IPS-15b (cell line): ENCODE results near the gene ATP6V1B1.
A peak's percentile ranks its signal among the peaks of the same experiment; 100 is the strongest.

Experiments
- H3K27me3 ChIP-seq: one replicate; pipeline ENCODE4 v1.6.1; 2013; ENCODE audit warnings: low read length; ENCODE audit not compliant: control insufficient read depth, insufficient read depth
- H3K36me3 ChIP-seq: one replicate; pipeline ENCODE4 v1.6.1; 2013; ENCODE audit warnings: low read length; ENCODE audit not compliant: control insufficient read depth, insufficient read depth
- H3K4me1 ChIP-seq: one replicate; pipeline ENCODE4 v1.6.1; 2013; ENCODE audit warnings: mild to moderate bottlenecking, low read length; ENCODE audit not compliant: control insufficient read depth, insufficient read depth
- H3K4me3 ChIP-seq: one replicate; pipeline ENCODE4 v1.5.1; 2013; ENCODE audit warnings: low read depth, low read length
- H3K9ac ChIP-seq: one replicate; pipeline ENCODE4 v1.6.1; 2013; ENCODE audit warnings: low read depth, mild to moderate bottlenecking, low read length
- H3K9me3 ChIP-seq: one replicate; pipeline ENCODE4 v1.6.1; 2013; ENCODE audit warnings: mild to moderate bottlenecking, low read length; ENCODE audit not compliant: control insufficient read depth, insufficient read depth

Gene ATP6V1B1

DNA sequence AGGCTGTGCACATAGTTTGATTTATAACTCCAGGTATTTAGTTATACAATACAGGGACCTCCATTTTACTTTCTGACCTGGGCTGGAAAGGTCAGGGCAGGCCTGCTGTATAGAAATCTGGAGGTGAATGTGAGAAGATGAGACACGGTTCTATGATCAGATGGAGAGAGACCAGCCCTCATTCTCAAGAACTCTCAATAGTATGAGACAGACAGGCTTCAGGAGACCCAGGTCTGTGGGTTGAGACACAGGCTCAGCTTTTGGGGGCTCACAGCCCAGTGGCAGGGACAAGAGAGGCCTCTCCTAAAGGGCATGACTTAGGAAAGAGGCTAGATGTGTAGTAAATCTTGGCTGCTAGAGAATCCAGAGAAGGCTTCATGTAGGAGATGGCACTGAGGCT lies 719 bp upstream of the ATP6V1B1 start:
- no peak overlapping the region for H3K9ac ChIP-seq
- no peak overlapping the region for H3K4me3 ChIP-seq
- no peaks in the 10 kb centered on the region for H3K36me3 ChIP-seq
- H3K27me3 ChIP-seq: peaks cover 51% of the 10 kb centered on the region
- H3K4me1 ChIP-seq: peaks cover 21% of the 10 kb centered on the region
- no peaks in the 10 kb centered on the region for H3K9me3 ChIP-seq

DNA sequence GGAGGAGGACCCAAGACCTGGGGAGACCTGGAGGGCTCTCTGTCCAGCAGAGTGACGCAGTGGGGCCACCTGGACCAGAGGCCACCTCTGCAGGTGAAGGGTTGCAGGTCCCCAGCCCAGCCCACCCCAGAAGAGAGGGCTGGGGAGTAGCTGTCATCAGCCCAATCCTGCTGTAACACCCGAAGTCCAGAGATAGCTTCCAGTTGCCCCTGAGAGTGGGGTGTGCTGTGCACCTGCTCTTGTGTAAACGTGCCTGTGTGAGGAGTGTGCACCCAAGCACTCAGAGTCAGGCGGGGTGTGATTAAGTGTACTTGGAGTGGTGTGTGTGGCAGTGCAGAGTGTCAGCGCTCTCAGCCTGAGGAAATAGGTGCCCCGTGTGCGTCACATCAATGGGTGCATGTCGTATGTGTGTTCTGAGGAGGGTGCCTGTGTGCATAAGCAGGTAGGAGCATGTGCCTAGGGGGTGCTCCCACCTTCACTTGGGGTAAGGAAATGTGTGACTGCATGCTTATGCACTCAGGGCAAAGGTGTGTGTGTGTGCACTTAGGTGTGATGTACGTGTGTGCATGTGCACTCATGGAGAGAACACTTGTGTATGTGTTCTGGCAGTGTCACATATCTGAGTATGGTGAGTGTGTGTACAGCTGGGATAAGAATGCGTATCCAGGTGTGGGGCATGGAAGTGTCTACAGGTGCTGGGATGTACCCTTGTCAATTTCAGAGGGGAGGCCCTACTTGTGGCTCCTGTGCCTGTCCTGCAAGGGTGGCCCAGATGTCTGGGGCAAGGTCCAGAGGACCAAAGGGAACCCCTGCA lies 672 bp downstream of the ATP6V1B1 start:
- peaks cover 61% of the 10 kb centered on the region for H3K27me3 ChIP-seq
- H3K4me3 ChIP-seq: no peak overlapping the region
- no peaks in the 10 kb centered on the region for H3K9me3 ChIP-seq
- H3K36me3 ChIP-seq: no peaks in the 10 kb centered on the region
- H3K4me1 ChIP-seq: peaks cover 21% of the 10 kb centered on the region
- H3K9ac ChIP-seq: no peak overlapping the region

DNA sequence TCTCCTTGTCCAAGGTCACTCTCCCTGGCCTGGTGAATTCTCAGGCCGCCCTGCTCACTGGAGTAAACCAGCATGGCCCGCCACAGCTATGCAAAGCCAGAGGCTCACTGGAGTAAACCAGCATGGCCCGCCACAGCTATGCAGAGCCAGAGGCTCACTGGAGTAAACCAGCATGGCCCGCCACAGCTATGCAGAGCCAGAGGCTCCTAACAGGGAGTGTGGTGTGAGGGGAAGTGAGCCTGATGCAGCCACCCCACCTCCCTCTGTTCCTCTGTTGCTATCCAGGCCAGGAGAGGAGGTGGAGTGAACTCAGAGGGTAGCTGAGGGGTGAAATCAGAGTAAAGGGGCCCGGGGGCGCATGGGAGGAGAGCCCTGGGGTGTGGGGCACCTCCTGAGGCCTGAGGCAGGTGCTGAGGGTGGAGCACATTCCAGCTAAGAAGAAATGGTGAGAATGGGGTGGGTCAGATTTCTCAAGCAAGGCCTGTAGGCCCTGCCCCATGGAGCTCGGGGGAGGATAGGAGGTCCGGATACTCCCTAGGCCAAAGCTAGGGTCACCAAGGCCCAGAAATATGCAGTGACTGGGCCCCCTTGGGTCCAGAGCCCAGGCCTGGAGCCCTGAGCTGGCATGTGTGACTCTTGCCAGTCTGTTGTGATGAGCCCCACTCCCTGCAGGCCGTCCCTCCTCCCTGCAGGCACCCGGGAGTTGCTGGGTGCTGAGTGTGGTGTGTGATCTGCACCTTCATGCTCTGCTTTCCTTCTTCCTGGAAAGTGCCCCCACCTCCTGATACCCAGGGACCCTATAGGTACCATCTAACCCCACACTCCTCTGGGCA lies 1.5 kb downstream of the ATP6V1B1 start:
- Histone ChIP-seq H3K9me3 (no peaks in the 10 kb centered on the region), H3K4me3 (no peak overlapping the region), H3K9ac (no peak overlapping the region), H3K36me3 (no peaks in the 10 kb centered on the region), H3K27me3 (peaks cover 69% of the 10 kb centered on the region), H3K4me1 (peaks cover 21% of the 10 kb centered on the region)

DNA sequence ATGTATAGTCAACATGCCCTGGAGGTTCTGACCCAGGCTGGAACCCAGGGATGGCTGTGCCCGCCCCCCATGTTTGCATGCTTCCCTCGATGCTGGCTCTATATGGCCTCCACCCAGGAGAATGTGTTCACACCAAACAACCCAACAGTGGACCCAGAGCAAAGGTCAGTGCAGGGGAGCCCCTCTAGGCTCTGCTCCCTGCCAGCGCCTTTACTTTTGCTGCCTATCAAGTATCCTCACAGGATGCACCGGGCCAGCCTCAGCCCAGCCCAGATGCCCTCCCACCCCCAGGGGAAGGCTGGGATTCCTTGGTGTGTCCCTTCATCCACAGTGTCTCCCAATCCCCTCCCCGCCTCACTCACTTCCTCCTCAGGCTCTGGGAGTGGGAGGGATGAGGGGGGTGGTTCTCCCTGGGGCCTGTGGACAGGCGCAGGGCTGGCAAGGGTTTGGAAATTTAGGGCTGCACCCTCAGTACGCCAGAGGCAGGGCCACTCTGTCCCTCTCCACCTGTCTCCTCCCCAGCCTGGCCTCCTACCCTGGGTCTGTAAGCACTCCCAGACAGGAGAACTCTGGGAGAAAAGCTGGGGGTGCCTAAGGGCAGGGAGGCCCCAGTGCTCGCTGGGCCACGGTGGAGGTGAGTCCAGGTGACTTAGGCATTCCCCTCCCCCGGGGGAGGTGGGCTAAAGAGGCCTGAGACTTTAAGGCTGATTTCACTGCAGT lies 2.3 kb downstream of the ATP6V1B1 start:
- H3K4me3 ChIP-seq: no peak overlapping the region
- H3K36me3 ChIP-seq: no peaks in the 10 kb centered on the region
- H3K27me3 ChIP-seq: peaks cover 78% of the 10 kb centered on the region
- H3K9me3 ChIP-seq: no peaks in the 10 kb centered on the region
- no peak overlapping the region for H3K9ac ChIP-seq
- peaks cover 24% of the 10 kb centered on the region for H3K4me1 ChIP-seq

DNA sequence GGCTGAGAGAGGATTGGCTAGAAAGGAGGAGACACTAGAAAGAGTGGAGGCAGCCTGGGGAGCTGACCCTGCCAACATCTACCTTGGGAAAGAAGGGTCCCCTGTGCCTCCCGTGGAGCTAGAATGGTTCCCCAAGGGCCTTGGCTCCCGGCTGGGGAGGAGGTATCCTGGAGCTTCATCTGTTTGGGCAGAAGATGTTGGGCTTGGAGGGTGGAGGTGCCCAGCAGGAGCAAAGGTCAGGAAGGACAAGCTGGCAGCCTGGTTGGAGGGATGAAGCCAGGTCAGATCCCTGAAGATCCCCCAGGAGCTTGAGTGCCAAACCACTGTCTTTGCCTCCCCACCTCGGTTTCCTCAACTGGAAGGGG lies 2.9 kb downstream of the ATP6V1B1 start:
- no peaks in the 10 kb centered on the region for H3K9me3 ChIP-seq
- no peaks in the 10 kb centered on the region for H3K36me3 ChIP-seq
- peaks cover 75% of the 10 kb centered on the region for H3K27me3 ChIP-seq
- H3K9ac ChIP-seq: no peak overlapping the region
- H3K4me1 ChIP-seq: peaks cover 27% of the 10 kb centered on the region
- H3K4me3 ChIP-seq: peak overlapping the region; percentile 53

DNA sequence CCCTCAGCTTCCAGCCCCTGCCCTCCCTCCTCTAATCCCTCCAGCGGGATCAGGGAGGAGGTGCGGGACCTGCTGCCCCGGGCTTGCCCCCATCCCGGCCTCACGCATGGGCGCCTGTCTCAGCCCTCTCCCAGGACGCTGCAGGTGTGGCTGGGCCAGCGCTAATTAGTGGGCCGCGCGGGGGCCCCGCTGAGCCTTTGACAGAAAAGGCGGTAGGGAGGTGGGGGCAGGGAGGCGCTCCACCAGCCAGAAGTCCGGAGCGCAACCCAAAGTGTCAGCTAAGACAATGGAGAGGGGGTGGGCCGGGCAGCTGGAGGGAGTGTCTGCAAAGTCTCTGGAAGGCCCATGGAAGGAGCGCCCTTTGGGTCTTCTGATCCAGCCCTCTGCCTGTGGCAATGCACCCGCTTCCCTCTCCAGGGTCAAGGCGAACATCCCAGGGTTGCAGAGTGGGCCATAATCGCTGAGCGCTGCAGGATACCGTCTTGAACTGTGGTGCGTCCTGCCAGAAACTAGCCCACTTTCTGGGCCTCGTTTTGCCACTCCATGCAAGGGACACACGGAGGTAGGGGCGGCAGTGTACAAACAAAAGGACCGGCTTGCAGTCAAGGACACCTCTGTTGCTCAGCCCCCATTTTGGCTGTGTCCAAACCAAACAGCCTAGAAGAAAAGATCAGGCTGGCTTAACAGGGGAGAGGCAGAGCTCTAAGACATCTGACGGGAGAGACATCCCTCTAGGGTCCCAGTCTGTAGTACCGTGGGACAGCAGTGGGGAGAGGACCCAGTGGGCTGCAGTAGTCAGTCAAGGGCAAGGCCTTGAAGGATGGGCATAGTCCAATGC lies 3.5 kb downstream of the ATP6V1B1 start:
- Histone ChIP-seq H3K4me3 (peak overlapping the region; percentile 53), H3K36me3 (no peaks in the 10 kb centered on the region), H3K27me3 (peaks cover 78% of the 10 kb centered on the region), H3K9ac (no peak overlapping the region), H3K9me3 (no peaks in the 10 kb centered on the region), H3K4me1 (peaks cover 27% of the 10 kb centered on the region)

DNA sequence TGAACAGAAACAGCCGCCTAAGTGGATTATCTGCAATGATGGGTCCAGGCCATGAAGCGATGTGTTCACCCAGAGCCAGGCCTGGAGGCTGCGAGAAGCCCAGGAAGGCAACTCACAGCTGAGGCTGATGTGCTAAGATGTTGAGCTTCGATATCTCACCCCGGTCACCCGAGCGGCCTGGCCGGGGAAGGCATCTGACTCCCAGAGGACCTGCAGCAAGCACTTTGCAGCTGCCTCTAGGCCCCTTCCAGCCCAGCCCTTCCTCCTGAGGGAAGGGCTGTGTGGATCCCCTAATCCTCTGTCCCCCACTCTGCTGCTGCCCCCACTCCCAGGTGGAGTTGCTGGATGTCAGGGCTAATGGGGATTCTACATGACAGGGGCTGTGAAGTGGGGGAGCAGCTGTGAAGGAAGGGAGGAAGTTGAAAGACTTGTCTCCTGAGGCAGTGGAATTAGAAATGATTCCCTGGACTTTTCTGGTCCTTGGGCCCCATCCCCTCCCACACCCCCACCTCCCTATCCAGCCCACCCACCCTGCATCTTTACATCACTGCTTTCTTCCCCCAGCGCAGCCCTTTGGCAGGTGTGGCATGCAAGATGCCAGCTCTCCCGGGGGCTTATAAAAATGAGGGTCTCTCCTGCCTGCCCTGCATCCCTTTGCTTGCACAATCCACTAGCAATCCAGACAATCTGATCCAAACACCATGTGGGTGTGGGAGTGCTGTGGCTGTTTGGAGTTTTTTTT lies 4.3 kb downstream of the ATP6V1B1 start:
- Histone ChIP-seq H3K36me3 (no peaks in the 10 kb centered on the region), H3K4me1 (peaks cover 27% of the 10 kb centered on the region), H3K4me3 (peak overlapping the region; percentile 53), H3K9ac (no peak overlapping the region), H3K9me3 (no peaks in the 10 kb centered on the region), H3K27me3 (peaks cover 77% of the 10 kb centered on the region)

DNA sequence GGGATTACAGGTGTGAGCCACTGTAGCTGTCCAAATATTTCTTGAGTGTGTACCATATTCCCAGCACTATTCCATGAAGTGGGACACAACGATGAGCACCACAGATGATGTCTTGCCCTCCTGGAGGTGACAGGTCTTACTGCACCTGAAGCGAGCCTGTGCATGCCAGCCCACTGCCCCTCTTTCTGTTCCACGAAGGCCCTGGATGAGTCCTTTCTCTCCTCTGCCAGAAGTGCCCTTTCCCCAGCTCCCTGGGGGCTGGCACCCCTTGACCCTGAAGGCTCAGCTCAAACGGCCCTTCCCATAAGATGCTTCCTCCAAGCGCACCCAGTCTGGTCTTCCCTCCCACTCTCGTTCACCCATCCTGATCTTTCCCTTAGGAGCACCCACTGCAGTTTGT lies 5.5 kb downstream of the ATP6V1B1 start:
- H3K9me3 ChIP-seq: no peaks in the 10 kb centered on the region
- peaks cover 83% of the 10 kb centered on the region for H3K27me3 ChIP-seq
- H3K36me3 ChIP-seq: no peaks in the 10 kb centered on the region
- no peak overlapping the region for H3K9ac ChIP-seq
- no peak overlapping the region for H3K4me3 ChIP-seq
- H3K4me1 ChIP-seq: peaks cover 23% of the 10 kb centered on the region

DNA sequence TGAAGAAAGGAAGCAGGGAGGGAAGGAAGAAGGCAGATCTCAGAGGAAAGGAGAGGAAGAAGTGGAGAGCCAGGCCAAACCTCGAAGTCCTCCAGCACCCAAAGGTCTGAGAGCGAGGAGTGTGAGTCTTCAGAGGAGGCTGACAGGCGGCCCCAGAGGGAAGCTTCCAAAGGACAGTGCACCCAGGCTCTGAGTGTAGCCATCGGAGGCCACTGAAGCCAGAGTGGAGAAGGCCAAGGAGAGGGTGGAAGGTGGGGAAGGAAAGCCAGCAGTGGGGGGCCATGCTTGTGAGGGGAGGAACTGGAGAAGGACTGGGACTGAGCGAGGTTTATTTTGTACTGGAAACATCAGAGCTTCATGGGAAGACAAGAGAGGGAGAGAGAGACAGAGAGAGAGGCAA lies 6.0 kb downstream of the ATP6V1B1 start:
- Histone ChIP-seq H3K4me1 (peaks cover 23% of the 10 kb centered on the region), H3K36me3 (no peaks in the 10 kb centered on the region), H3K4me3 (no peak overlapping the region), H3K9me3 (no peaks in the 10 kb centered on the region), H3K27me3 (peaks cover 83% of the 10 kb centered on the region), H3K9ac (no peak overlapping the region)

DNA sequence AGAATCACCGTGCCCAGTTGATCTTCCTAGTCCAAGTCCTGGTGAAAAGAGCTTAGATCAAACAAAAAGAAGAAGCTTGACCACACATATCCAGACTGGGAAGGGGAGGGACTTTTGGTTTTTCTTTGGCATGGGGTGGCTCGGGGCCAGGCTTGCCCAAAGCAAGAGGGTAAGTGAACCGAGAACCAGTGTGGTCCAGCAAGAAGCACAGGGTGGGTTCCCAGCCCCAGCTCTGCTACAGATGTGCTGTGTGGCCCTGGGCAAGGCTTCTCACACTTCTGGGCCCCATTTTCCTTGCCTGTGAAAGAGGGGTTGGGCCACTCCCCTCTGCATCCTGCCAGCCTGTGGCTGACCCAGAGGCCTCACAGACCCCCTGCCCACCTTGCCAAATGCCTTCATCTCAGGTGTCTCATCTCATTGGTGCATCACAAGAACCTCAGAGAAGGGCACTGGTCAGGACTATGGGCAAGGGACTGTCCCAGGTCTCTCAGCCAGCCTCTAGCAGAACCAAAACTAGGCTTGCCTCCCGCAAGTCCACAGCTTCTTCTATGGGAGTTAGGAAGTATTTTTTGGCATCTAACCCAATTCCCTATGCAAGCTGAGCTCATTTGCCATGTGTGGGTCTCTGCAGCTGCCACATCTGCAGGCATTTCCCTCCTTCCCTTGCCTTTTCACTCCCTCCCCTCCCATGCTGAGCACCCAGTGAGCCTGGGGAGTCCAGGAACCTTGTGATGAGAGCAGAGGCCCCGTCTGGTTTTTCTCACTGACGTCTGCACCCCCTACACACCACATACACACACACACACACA lies 6.9 kb downstream of the ATP6V1B1 start:
- no peak overlapping the region for H3K4me3 ChIP-seq
- peaks cover 89% of the 10 kb centered on the region for H3K27me3 ChIP-seq
- H3K4me1 ChIP-seq: peaks cover 20% of the 10 kb centered on the region
- H3K9me3 ChIP-seq: no peaks in the 10 kb centered on the region
- H3K36me3 ChIP-seq: no peaks in the 10 kb centered on the region
- H3K9ac ChIP-seq: no peak overlapping the region
